ENCODE data around the gene ORM2.

Gene ORM2

GRCh38 chr9:114373960-114374730, 44.5 kb downstream of the ORM2 start:
- no peak for FAIRE-seq

GRCh38 chr9:114374936-114375335, 45.3 kb downstream of the ORM2 start:
- FAIRE-seq, result no peak

- FAIRE-seq, result no peak
Observed at GRCh38 chr9:114375386-114376175, 45.9 kb downstream of the ORM2 start.

GRCh38 chr9:114376586-114377445, 47.1 kb downstream of the ORM2 start:
- FAIRE-seq, result no peak

GRCh38 chr9:114378016-114378415, 48.3 kb downstream of the ORM2 start:
- no peak for FAIRE-seq

GRCh38 chr9:114378883-114379282, 49.2 kb downstream of the ORM2 start:
- no peak for FAIRE-seq

Measured in G401.6 (cell line).